RPMI8226 (cell line): Measurements from ENCODE around the gene KIAA1671.

ENCODE experiments used
- DNase-seq: peaks from one replicate; pipeline ENCODE4 v3.0.0-alpha.2; 2015

Gene KIAA1671

GRCh38 chr22:25120761-25121212 lies 168.3 kb downstream of the KIAA1671 start:
- DNase-seq: no peak

GRCh38 chr22:25122136-25122764 lies 169.7 kb downstream of the KIAA1671 start:
- no peak for DNase-seq

- DNase-seq: no peak
These were observed 171.2 kb downstream of the KIAA1671 start for GRCh38 chr22:25123677-25124076.

GRCh38 chr22:25125693-25126357 lies 173.3 kb downstream of the KIAA1671 start:
- no peak for DNase-seq

- no peak for DNase-seq
These were observed 174.0 kb downstream of the KIAA1671 start for GRCh38 chr22:25126510-25126909.

GRCh38 chr22:25127318-25127717 lies 174.8 kb downstream of the KIAA1671 start:
- no peak for DNase-seq

- no peak for DNase-seq
These were observed 177.9 kb downstream of the KIAA1671 start for GRCh38 chr22:25130462-25130861.

- DNase-seq: peak; percentile 18
These were observed 178.8 kb downstream of the KIAA1671 start for GRCh38 chr22:25131198-25131887.

- no peak for DNase-seq
These were observed 181.5 kb downstream of the KIAA1671 start for GRCh38 chr22:25134028-25134427.

GRCh38 chr22:25134451-25134850 lies 181.9 kb downstream of the KIAA1671 start:
- no peak for DNase-seq

- DNase-seq: no peak
These were observed 184.5 kb downstream of the KIAA1671 start for GRCh38 chr22:25136953-25137576.

GRCh38 chr22:25137577-25138525 lies 185.3 kb downstream of the KIAA1671 start:
- DNase-seq: no peak

GRCh38 chr22:25139062-25139461 lies 186.5 kb downstream of the KIAA1671 start:
- DNase-seq: no peak

GRCh38 chr22:25142102-25142501 lies 189.6 kb downstream of the KIAA1671 start:
- no peak for DNase-seq

GRCh38 chr22:25143156-25144076 lies 190.9 kb downstream of the KIAA1671 start:
- DNase-seq: no peak

GRCh38 chr22:25144522-25144921 lies 192.0 kb downstream of the KIAA1671 start:
- DNase-seq: no peak

GRCh38 chr22:25146307-25146706 lies 193.8 kb downstream of the KIAA1671 start:
- DNase-seq: no peak

GRCh38 chr22:25146906-25147641 lies 194.6 kb downstream of the KIAA1671 start:
- DNase-seq: no peak

- DNase-seq: no peak
These were observed 195.1 kb downstream of the KIAA1671 start for GRCh38 chr22:25147642-25147928.

- no peak for DNase-seq
These were observed 195.7 kb downstream of the KIAA1671 start for GRCh38 chr22:25148149-25148691.
